Measurements from ENCODE around the gene RFT1.

DNA sequence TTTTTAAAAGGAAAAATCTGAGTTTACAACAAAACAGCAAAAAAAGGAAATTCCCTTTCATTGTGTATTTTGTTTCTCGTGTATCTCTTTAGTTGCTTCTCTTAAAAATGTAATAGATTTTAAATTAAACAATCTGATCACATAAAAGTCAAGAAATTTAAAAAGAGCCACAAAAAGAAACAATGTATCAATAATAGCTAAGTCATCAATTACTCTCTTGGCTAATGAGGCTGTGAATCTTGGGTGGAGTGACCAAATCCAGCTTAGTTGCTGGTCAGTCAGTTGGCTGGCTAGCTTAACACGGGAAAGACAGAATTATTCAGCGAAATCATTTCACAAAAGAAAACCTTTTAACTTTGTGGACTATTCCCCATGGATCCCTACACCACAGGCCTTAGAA, 87.6 kb downstream of the RFT1 start:
- TF ChIP-seq, protein P1, sequence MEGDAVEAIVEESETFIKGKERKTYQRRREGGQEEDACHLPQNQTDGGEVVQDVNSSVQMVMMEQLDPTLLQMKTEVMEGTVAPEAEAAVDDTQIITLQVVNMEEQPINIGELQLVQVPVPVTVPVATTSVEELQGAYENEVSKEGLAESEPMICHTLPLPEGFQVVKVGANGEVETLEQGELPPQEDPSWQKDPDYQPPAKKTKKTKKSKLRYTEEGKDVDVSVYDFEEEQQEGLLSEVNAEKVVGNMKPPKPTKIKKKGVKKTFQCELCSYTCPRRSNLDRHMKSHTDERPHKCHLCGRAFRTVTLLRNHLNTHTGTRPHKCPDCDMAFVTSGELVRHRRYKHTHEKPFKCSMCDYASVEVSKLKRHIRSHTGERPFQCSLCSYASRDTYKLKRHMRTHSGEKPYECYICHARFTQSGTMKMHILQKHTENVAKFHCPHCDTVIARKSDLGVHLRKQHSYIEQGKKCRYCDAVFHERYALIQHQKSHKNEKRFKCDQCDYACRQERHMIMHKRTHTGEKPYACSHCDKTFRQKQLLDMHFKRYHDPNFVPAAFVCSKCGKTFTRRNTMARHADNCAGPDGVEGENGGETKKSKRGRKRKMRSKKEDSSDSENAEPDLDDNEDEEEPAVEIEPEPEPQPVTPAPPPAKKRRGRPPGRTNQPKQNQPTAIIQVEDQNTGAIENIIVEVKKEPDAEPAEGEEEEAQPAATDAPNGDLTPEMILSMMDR (IDR thresholded peaks at IDR 0.05; ENCODE audit: low read length), result no peak
- TF ChIP-seq EZH2 (optimal IDR thresholded peaks at IDR 0.05; ENCODE audit: low read depth, low read length), result no peak
